ENCODE results near the gene CACNA1F. TPM values are rescaled to one million over a fixed set of nuclear protein-coding genes. Genes with fewer than 3 reads are reported as not detected.

CACNA1F gene
- under 1 TPM; 0.50 to 0.93 TPM for total RNA-seq

- H3K9me3 Mint-ChIP-seq: no peaks in the 10 kb centered on the region
- H3K27ac Mint-ChIP-seq: no peak within 1 kb of the TSS
- no peak for DNase-seq
- H3K4me1 Mint-ChIP-seq: peaks cover 44% of the 10 kb centered on the region
- ChIA-PET CTCF (no interaction called here), POLR2A (interaction anchor here (0.8 kb wide), 1 partner anchor 36 kb away, joined by 4 read pairs; no protein-coding TSS in a partner anchor)
- H3K27me3 Mint-ChIP-seq: no peaks in the 10 kb centered on the region
- no peak within 1 kb of the TSS for H3K4me3 Mint-ChIP-seq
- H3K36me3 Mint-ChIP-seq (ENCODE audit: low read depth): peaks cover 11% of the 10 kb centered on the region
Measured at GRCh38 chrX:49233176-49233575, at the start of gene CACNA1F. Gene CACNA1F (minus strand): TSS chrX:49233340. CDS start chrX:49233309, 31 bp downstream.

- peaks cover 14% of the 10 kb centered on the region for H3K36me3 Mint-ChIP-seq (ENCODE audit: low read depth)
- H3K4me3 Mint-ChIP-seq: no peak overlapping the region
- H3K9me3 Mint-ChIP-seq: no peaks in the 10 kb centered on the region
- CTCF ChIA-PET: no interaction called here
- H3K4me1 Mint-ChIP-seq: peaks cover 38% of the 10 kb centered on the region
- no peak overlapping the region for H3K27ac Mint-ChIP-seq
- no peak for DNase-seq
- POLR2A ChIA-PET: no interaction called here
- no peaks in the 10 kb centered on the region for H3K27me3 Mint-ChIP-seq
Measured at GRCh38 chrX:49282647-49283011, 49.5 kb upstream of the CACNA1F start.

GRCh38 chrX:49278081-49278480 lies 44.9 kb upstream of the CACNA1F start:
- Mint-ChIP-seq H3K27ac (peak overlapping the region; percentile 95), H3K36me3 (ENCODE audit: low read depth) (peaks cover 34% of the 10 kb centered on the region), H3K4me1 (peaks cover 77% of the 10 kb centered on the region), H3K4me3 (peak overlapping the region; percentile 60), H3K9me3 (no peaks in the 10 kb centered on the region), H3K27me3 (no peaks in the 10 kb centered on the region)
- POLR2A ChIA-PET: interaction anchor here (1.2 to 1.4 kb wide), 2 partner anchors 9 to 112 kb away, joined by 4 to 6 read pairs; no protein-coding TSS in a partner anchor
- CTCF ChIA-PET: no interaction called here
- no peak for DNase-seq

GRCh38 chrX:49277535-49277830 lies 44.3 kb upstream of the CACNA1F start:
- H3K4me1 Mint-ChIP-seq: peaks cover 82% of the 10 kb centered on the region
- no peaks in the 10 kb centered on the region for H3K27me3 Mint-ChIP-seq
- peak overlapping the region; percentile 95 for H3K27ac Mint-ChIP-seq
- peaks cover 34% of the 10 kb centered on the region for H3K36me3 Mint-ChIP-seq (ENCODE audit: low read depth)
- ChIA-PET POLR2A (interaction anchor here (1.0 to 1.4 kb wide), 4 partner anchors 9 to 111 kb away, joined by 3 to 6 read pairs (median 4); partner anchors contain the start of gene FOXP3), CTCF (no interaction called here)
- peak overlapping the region; percentile 60 for H3K4me3 Mint-ChIP-seq
- H3K9me3 Mint-ChIP-seq: no peaks in the 10 kb centered on the region
- DNase-seq: no peak

- H3K4me3 Mint-ChIP-seq: peak overlapping the region; percentile 60
- peak overlapping the region; percentile 95 for H3K27ac Mint-ChIP-seq
- ChIA-PET POLR2A (interaction anchor here (1.0 to 1.4 kb wide), 6 partner anchors 9 to 319 kb away, joined by 3 to 6 read pairs (median 4); partner anchors contain the start of gene FOXP3), CTCF (interaction anchor here (0.5 kb wide), 1 partner anchor 97 kb away, joined by 4 read pairs; no protein-coding TSS in a partner anchor)
- peaks cover 30% of the 10 kb centered on the region for H3K36me3 Mint-ChIP-seq (ENCODE audit: low read depth)
- no peaks in the 10 kb centered on the region for H3K27me3 Mint-ChIP-seq
- peaks cover 82% of the 10 kb centered on the region for H3K4me1 Mint-ChIP-seq
- H3K9me3 Mint-ChIP-seq: no peaks in the 10 kb centered on the region
- DNase-seq: no peak
Measured at GRCh38 chrX:49276671-49277534, 43.8 kb upstream of the CACNA1F start.

GRCh38 chrX:49276207-49276606 lies 43.1 kb upstream of the CACNA1F start:
- ChIA-PET POLR2A (interaction anchor here (1.0 to 1.4 kb wide), 4 partner anchors 8 to 318 kb away, joined by 3 to 6 read pairs (median 3); no protein-coding TSS in a partner anchor), CTCF (no interaction called here)
- Mint-ChIP-seq H3K9me3 (no peaks in the 10 kb centered on the region), H3K4me1 (peaks cover 89% of the 10 kb centered on the region), H3K4me3 (no peak overlapping the region), H3K36me3 (ENCODE audit: low read depth) (peaks cover 35% of the 10 kb centered on the region), H3K27me3 (no peaks in the 10 kb centered on the region), H3K27ac (peak overlapping the region; percentile 95)
- DNase-seq: no peak

- peaks cover 33% of the 10 kb centered on the region for H3K36me3 Mint-ChIP-seq (ENCODE audit: low read depth)
- H3K4me3 Mint-ChIP-seq: peak overlapping the region; percentile 81
- CTCF ChIA-PET: interaction anchor here (1.2 to 2.9 kb wide), 2 partner anchors 80 to 83 kb away, joined by 4 to 12 read pairs; no protein-coding TSS in a partner anchor
- POLR2A ChIA-PET: interaction anchor here (0.7 to 2.5 kb wide), 12 partner anchors 9 to 560 kb away, joined by 3 to 25 read pairs (median 6); partner anchors contain the start of genes CCDC22, FOXP3 and PLP2
- DNase-seq: peak; percentile 52
- H3K27ac Mint-ChIP-seq: peak overlapping the region; percentile 95
- H3K4me1 Mint-ChIP-seq: peaks cover 80% of the 10 kb centered on the region
- no peaks in the 10 kb centered on the region for H3K9me3 Mint-ChIP-seq
- H3K27me3 Mint-ChIP-seq: no peaks in the 10 kb centered on the region
Measured at GRCh38 chrX:49273181-49273727, 40.1 kb upstream of the CACNA1F start.

- POLR2A ChIA-PET: interaction anchor here (0.6 to 2.5 kb wide), 13 partner anchors 8 to 559 kb away, joined by 3 to 25 read pairs (median 6); partner anchors contain the start of genes CCDC22, FOXP3 and PLP2
- H3K27ac Mint-ChIP-seq: peak overlapping the region; percentile 95
- no peaks in the 10 kb centered on the region for H3K9me3 Mint-ChIP-seq
- H3K36me3 Mint-ChIP-seq (ENCODE audit: low read depth): peaks cover 33% of the 10 kb centered on the region
- peak overlapping the region; percentile 81 for H3K4me3 Mint-ChIP-seq
- DNase-seq: peak; percentile 52
- peaks cover 80% of the 10 kb centered on the region for H3K4me1 Mint-ChIP-seq
- no peaks in the 10 kb centered on the region for H3K27me3 Mint-ChIP-seq
- CTCF ChIA-PET: interaction anchor here (1.2 to 2.9 kb wide), 2 partner anchors 79 to 82 kb away, joined by 4 to 12 read pairs; no protein-coding TSS in a partner anchor
Measured at GRCh38 chrX:49272421-49272820, 39.3 kb upstream of the CACNA1F start.

- Mint-ChIP-seq H3K27ac (peak overlapping the region; percentile 95), H3K27me3 (no peaks in the 10 kb centered on the region), H3K4me1 (peaks cover 71% of the 10 kb centered on the region), H3K36me3 (ENCODE audit: low read depth) (peaks cover 33% of the 10 kb centered on the region), H3K9me3 (no peaks in the 10 kb centered on the region), H3K4me3 (peak overlapping the region; percentile 81)
- ChIA-PET POLR2A (interaction anchor here (1.3 to 2.5 kb wide), 3 partner anchors 7 to 99 kb away, joined by 3 to 25 read pairs (median 6); partner anchors contain the start of genes CCDC22, FOXP3 and PLP2), CTCF (interaction anchor here (0.6 to 2.9 kb wide), 2 partner anchors 18 to 78 kb away, joined by 3 to 12 read pairs; no protein-coding TSS in a partner anchor)
- DNase-seq: no peak
Measured at GRCh38 chrX:49271341-49271740, 38.2 kb upstream of the CACNA1F start.

- no peaks in the 10 kb centered on the region for H3K9me3 Mint-ChIP-seq
- H3K4me3 Mint-ChIP-seq: peak overlapping the region; percentile 81
- H3K36me3 Mint-ChIP-seq (ENCODE audit: low read depth): peaks cover 24% of the 10 kb centered on the region
- POLR2A ChIA-PET: interaction anchor here (1.0 to 2.2 kb wide), 3 partner anchors 11 to 35 kb away, joined by 3 to 9 read pairs (median 6); partner anchors contain the start of gene CCDC22
- peaks cover 61% of the 10 kb centered on the region for H3K4me1 Mint-ChIP-seq
- CTCF ChIA-PET: no interaction called here
- DNase-seq: no peak
- peak overlapping the region; percentile 95 for H3K27ac Mint-ChIP-seq
- H3K27me3 Mint-ChIP-seq: no peaks in the 10 kb centered on the region
Measured at GRCh38 chrX:49270249-49270921, 37.2 kb upstream of the CACNA1F start.

- Mint-ChIP-seq H3K27me3 (no peaks in the 10 kb centered on the region), H3K4me1 (peaks cover 61% of the 10 kb centered on the region), H3K9me3 (no peaks in the 10 kb centered on the region), H3K4me3 (peak within 1 kb of the TSS; percentile 81), H3K36me3 (ENCODE audit: low read depth) (peaks cover 19% of the 10 kb centered on the region), H3K27ac (peak within 1 kb of the TSS; percentile 95)
- DNase-seq: no peak
- CTCF ChIA-PET: interaction anchor here (1.8 to 2.3 kb wide), 2 partner anchors 77 to 114 kb away, joined by 6 to 15 read pairs; no protein-coding TSS in a partner anchor
- POLR2A ChIA-PET: interaction anchor here (0.8 to 2.2 kb wide), 6 partner anchors 11 to 77 kb away, joined by 3 to 9 read pairs (median 4); partner anchors contain the start of gene CCDC22
Measured at GRCh38 chrX:49269767-49270248, 36.7 kb upstream of the CACNA1F start, which contains the start of gene PPP1R3F. Gene PPP1R3F (plus strand): TSS chrX:49269793. CDS start chrX:49269870, 77 bp downstream.

Data from activated CD4-positive, alpha-beta memory T cell treated with anti-CD3 and anti-CD28 coated beads, Interleukin-2, amount 10 ng/mL, durations not matched to agents 7 days and 5 days (primary cell).